Peyer's patch (tissue), 4 donors: Measurements from ENCODE around the gene SKAP1. TPM values are rescaled to one million over a fixed set of nuclear protein-coding genes. Genes with fewer than 3 reads are reported as not detected.
"Not testable (repeated sequence)": the region's sequence is repeated elsewhere in the genome, so short reads cannot be mapped to it uniquely, and the experiment has no call there.

Experiments used
- DNase-seq, 3 donors: peaks; one replicate each; pipeline ENCODE4 v3.0.0-alpha.2; 2017 to 2019
- H3K27ac ChIP-seq, 4 donors: fragments of 200-600 bp; sonication (generic); one replicate each; pipeline ENCODE4 v1.5.1; 2016 to 2019
- H3K27me3 ChIP-seq, 2 donors: fragments of 200-600 bp; sonication (generic); one replicate each; pipeline ENCODE4 v1.5.1; 2019
- H3K36me3 ChIP-seq, 3 donors: fragments of 200-600 bp; sonication (generic); one replicate each; pipeline ENCODE4 v1.5.1; 2016 to 2019
- H3K4me1 ChIP-seq, 4 donors: fragments of 200-600 bp; sonication (generic); one replicate each; pipeline ENCODE4 v1.5.1; 2016 to 2019
- H3K4me3 ChIP-seq, 4 donors: fragments of 200-600 bp; sonication (generic); 1 replicate in 3 of 4; 2 replicates in 1 of 4; pipeline ENCODE4 v1.5.1; 2016 to 2019; ENCODE audit warnings: mild to moderate bottlenecking in 1 of 4
- H3K9me3 ChIP-seq, 4 donors: fragments of 200-600 bp; sonication (generic); one replicate each; pipeline ENCODE4 v1.5.1; 2016 to 2019; ENCODE audit warnings: mild to moderate bottlenecking in 1 of 4
- CTCF ChIP-seq, 6 experiments: fragments of 450-650 bp in 4 of 6; fragments of 200-600 bp in 2 of 6; sonication (generic) in 1 of 6; IDR thresholded peaks; one replicate each; pipeline ENCODE4 v1.5.1; 2017 to 2019; ENCODE audit warnings: antibody characterized with exemption in 6 of 6, mild to moderate bottlenecking in 3 of 6, moderate library complexity in 1 of 6
- POLR2A ChIP-seq, 2 donors: fragments of 450-650 bp; IDR thresholded peaks; one replicate each; pipeline ENCODE4 v1.5.1; 2017; ENCODE audit warnings: antibody characterized with exemption in 2 of 2, mild to moderate bottlenecking in 2 of 2, moderate library complexity in 2 of 2
- total RNA-seq, 4 donors: library from RNA; depleted of rRNA; stranded (reverse); fragments of >200 nt; gene quantifications; one replicate each; pipeline ENCODE4 v1.1.0, GENCODE V29; 2016

SKAP1 gene
- total RNA-seq, 4 donors from 2014 or later = 3.1 to 17.3 (median 6.5) TPM

- no peak for TF ChIP-seq POLR2A (IDR thresholded peaks at IDR 0.05)
- peak in 4 of 6 experiments; percentile 39 to 80 (median 78) for TF ChIP-seq CTCF (IDR thresholded peaks at IDR 0.05)
- Histone ChIP-seq H3K4me1 (peaks cover 0 to 10% (median 0%) of the 10 kb centered on the region in 4 donors), H3K36me3 (no peaks in the 10 kb centered on the region), H3K27me3 (no peaks in the 10 kb centered on the region), H3K4me3 (no peak overlapping the region), H3K27ac (no peak overlapping the region), H3K9me3 (no peaks in the 10 kb centered on the region)
- DNase-seq = peak in 1 of 3 donors; percentile 52
These were observed 170.2 kb downstream of the SKAP1 start for GRCh38 chr17:48259694-48260291.

- H3K27me3 ChIP-seq = no peaks in the 10 kb centered on the region
- no peaks in the 10 kb centered on the region for H3K36me3 ChIP-seq
- no peaks in the 10 kb centered on the region for H3K9me3 ChIP-seq
- no peak overlapping the region for H3K27ac ChIP-seq
- H3K4me3 ChIP-seq = no peak overlapping the region
- H3K4me1 ChIP-seq = peaks cover 0 to 8% (median 0%) of the 10 kb centered on the region in 4 donors
- no peak for DNase-seq
- TF ChIP-seq POLR2A (IDR thresholded peaks at IDR 0.05) (no peak), CTCF (IDR thresholded peaks at IDR 0.05) (no peak)
These were observed 171.7 kb downstream of the SKAP1 start for GRCh38 chr17:48258331-48258730.

GRCh38 chr17:48255759-48256158, 174.3 kb downstream of the SKAP1 start:
- peaks cover 0 to 5% (median 0%) of the 10 kb centered on the region in 4 donors for H3K4me1 ChIP-seq
- no peaks in the 10 kb centered on the region for H3K36me3 ChIP-seq
- no peaks in the 10 kb centered on the region for H3K9me3 ChIP-seq
- no peak for DNase-seq
- no peak for TF ChIP-seq CTCF (IDR thresholded peaks at IDR 0.05)
- TF ChIP-seq POLR2A (IDR thresholded peaks at IDR 0.05) = no peak
- no peaks in the 10 kb centered on the region for H3K27me3 ChIP-seq
- H3K27ac ChIP-seq = no peak overlapping the region
- H3K4me3 ChIP-seq = no peak overlapping the region

GRCh38 chr17:48254896-48255295, 175.1 kb downstream of the SKAP1 start:
- H3K9me3 ChIP-seq = no peaks in the 10 kb centered on the region
- H3K27me3 ChIP-seq = no peaks in the 10 kb centered on the region
- no peak for DNase-seq
- H3K4me3 ChIP-seq = no peak overlapping the region
- H3K27ac ChIP-seq = no peak overlapping the region
- no peaks in the 10 kb centered on the region for H3K36me3 ChIP-seq
- H3K4me1 ChIP-seq = no peaks in the 10 kb centered on the region
- no peak for TF ChIP-seq POLR2A (IDR thresholded peaks at IDR 0.05)

GRCh38 chr17:48253975-48254374, 176.0 kb downstream of the SKAP1 start:
- Histone ChIP-seq H3K4me1 (no peaks in the 10 kb centered on the region), H3K4me3 (no peak overlapping the region), H3K9me3 (no peaks in the 10 kb centered on the region), H3K27ac (no peak overlapping the region), H3K27me3 (no peaks in the 10 kb centered on the region), H3K36me3 (no peaks in the 10 kb centered on the region)
- no peak for TF ChIP-seq POLR2A (IDR thresholded peaks at IDR 0.05)
- DNase-seq = no peak

GRCh38 chr17:48251950-48252349, 178.1 kb downstream of the SKAP1 start:
- no peaks in the 10 kb centered on the region for H3K9me3 ChIP-seq
- no peaks in the 10 kb centered on the region for H3K4me1 ChIP-seq
- H3K27ac ChIP-seq = no peak overlapping the region
- TF ChIP-seq POLR2A (IDR thresholded peaks at IDR 0.05) (no peak), CTCF (IDR thresholded peaks at IDR 0.05) (no peak)
- H3K27me3 ChIP-seq = no peaks in the 10 kb centered on the region
- H3K4me3 ChIP-seq = no peak overlapping the region
- no peaks in the 10 kb centered on the region for H3K36me3 ChIP-seq
- no peak for DNase-seq

GRCh38 chr17:48250949-48251348, 179.1 kb downstream of the SKAP1 start:
- Histone ChIP-seq H3K4me1 (no peaks in the 10 kb centered on the region), H3K27ac (no peak overlapping the region), H3K4me3 (no peak overlapping the region), H3K27me3 (no peaks in the 10 kb centered on the region), H3K9me3 (no peaks in the 10 kb centered on the region), H3K36me3 (no peaks in the 10 kb centered on the region)
- no peak for DNase-seq
- TF ChIP-seq CTCF (IDR thresholded peaks at IDR 0.05) = no peak

GRCh38 chr17:48250059-48250458, 180.0 kb downstream of the SKAP1 start:
- not testable (repeated sequence) for H3K27ac ChIP-seq, H3K4me1 ChIP-seq, H3K36me3 ChIP-seq, H3K27me3 ChIP-seq, DNase-seq, H3K4me3 ChIP-seq, H3K9me3 ChIP-seq
